CD4-positive, alpha-beta T cell treated with Interleukin-10 for 1 hour (primary cell): ENCODE results near the gene ITPKB.
A peak's percentile ranks its signal among the peaks of the same experiment; 100 is the strongest.
"Not testable (repeated sequence)": the region's sequence is repeated elsewhere in the genome, so short reads cannot be mapped to it uniquely, and the experiment has no call there.

Source experiments
- DNase-seq: peaks from one replicate; pipeline ENCODE4 v3.0.0-alpha.2; 2020

The ITPKB gene

DNA sequence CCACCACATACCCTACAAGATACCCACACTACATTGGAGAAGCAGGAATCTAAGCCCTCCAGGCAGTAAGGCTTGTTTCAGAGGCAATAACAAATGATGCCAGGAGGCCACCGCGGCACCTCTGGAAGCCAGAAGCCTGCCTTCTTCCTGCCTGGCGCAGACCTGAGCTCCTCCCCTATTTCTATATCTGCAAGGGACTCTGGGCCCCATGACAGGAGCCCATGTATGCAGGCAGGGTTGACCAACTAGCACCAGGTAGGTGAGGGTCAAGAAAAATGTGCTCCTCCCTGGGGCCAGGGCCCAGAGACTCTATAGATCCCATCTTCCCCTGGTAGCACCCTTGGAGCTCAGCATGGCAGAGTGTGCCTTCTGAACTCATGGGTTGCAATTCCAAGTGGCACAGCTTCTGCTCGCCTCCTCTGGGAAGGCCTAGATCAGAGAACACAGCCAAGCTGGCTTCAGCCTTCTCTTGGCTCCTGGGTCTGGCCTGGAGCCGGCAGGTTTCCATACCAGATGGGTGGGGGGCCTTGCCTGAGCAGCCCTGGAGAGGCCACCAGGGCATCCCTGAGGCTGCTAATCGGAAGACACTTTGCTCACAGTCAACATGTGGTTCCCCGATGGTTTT lies 105.4 kb downstream of the ITPKB start:
- no peak for DNase-seq

DNA sequence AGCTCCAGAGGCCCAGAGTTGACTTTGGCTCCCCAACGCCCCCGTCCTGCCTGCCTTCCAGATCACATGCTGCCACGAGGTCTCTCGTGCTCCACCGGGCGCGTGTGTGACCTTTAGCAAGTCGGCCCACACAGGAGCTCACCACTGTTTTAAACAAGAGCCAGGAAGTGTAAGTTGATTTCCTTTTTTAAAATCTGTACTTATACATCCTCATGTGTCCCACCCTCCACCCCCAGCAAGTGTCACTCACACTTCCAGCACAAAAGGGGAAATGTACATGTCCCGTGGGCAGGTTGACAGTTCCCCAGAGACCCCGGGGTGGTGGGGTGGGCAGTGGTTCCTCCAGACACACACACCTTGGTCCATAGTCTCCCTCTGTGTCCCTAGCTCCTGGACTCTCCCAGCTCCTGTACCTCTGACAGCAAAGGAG lies 106.1 kb downstream of the ITPKB start:
- no peak for DNase-seq

DNA sequence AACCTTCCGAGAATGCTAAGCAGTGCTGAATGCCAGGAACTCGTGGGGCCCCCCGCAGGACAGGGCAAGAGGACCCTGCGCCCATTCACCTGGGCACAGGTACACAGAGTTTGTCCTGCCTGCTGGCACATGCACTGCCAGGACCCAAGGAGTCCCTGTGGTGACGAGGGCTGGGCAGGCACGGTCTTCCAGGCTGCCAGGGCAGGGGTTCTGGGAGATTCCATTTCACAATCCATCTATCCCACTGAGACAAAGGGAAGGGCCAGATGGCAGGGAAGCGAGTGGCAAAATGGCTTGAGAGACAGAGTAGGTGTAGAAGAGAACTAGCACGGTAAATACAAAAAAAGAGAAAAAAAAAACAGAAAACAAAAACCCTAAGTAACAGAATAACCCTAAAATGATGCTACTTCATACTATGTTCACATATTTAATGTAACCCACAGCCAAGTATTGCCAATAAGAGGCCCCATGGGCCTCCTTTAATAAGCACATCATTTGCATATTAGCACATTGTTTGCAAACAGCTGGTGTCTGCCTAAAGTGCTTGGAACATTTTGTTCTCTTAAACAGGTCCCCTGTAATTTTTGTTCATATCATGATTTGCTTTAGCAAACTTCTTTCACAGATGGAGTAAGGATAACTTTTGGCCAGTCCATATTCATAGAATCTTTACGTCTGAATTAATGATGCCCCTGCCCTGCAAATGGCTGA lies 106.8 kb downstream of the ITPKB start:
- no peak for DNase-seq

DNA sequence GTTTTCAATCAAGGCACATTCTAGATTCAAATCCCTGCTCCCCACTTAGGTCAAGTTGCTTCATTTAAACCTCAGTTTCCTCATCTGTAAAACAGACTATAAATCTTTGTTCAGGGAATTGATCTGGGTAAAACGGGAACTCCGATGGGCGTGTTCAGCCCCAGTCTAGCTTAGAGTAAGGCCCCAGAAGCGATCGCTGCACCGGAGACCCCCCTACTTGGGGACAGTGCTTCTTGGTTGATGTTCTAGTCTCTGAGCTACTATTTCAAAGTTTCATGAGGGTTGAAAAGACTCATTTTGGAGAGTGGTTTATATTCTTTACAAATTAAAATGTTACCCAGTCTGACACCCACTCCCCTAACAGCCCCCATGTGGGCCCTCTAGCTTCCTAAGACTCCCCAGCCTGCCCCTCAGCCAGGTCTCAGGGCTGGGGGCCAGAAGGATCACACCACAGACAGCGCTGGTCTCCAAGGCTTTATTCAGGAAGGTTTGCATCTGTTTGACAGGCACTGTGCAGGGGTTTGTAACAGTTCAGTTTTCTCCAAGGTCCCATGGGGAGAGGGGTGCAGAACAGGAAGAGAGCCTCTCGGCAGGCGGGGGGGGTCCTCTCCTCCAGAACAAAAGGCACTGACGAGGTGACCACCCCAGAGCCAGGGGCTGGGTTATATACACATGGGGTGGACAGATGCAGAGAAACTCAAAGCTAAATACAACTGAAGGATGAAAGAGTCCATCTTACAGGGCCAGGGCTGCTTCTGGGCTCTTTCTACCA lies 107.7 kb downstream of the ITPKB start:
- no peak for DNase-seq

DNA sequence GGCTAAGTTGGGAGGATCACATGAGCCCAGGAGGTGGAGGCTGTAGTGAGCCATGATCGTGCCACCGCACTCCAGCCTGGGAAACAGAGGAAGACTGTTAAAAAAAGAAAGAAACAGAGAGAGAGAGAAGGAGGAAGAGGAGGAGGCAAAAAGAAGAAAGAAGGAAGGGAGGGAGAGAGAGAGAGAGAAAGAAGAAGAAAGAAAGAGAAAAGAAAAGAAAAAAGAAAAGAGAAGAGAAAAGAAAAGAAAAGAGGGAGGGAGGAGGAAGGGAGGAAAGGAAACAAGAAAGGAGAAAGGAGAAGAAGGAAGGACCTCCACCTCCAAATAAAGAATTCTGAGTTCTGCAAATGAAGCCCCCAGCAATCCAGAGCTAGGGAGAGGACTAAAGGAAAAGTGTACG lies 108.5 kb downstream of the ITPKB start:
- DNase-seq, result no peak

DNA sequence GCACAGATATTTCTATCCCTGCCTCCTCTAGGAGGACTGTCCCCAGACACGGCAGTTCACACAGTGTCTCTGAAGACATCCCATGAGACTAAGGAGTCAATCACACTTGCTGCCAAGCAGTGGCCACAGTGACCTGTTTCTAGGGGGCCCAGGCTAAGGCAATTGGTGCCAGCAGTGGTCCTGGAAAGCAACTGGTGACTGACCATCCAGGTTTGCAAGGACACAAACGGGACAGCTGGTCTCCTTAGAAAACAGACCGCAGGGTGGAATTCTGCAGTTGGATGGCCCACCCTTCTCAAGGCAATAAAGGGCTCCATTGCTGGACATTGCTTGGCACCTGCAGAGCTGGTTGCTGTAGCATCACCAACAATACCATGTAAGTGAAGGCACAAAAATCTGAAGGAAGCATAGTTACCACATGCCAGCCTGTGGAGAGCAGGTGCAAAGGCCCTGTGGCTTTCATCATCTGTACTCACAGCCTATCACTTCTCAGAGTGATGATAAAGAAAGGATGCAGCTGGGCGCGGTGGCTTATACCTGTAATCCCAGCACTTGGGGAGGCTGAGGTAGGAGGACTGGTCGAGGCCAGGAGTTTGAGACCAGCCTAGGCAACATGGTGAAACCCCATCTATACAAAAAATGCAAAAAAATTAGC lies 109.1 kb downstream of the ITPKB start:
- DNase-seq, result no peak

DNA sequence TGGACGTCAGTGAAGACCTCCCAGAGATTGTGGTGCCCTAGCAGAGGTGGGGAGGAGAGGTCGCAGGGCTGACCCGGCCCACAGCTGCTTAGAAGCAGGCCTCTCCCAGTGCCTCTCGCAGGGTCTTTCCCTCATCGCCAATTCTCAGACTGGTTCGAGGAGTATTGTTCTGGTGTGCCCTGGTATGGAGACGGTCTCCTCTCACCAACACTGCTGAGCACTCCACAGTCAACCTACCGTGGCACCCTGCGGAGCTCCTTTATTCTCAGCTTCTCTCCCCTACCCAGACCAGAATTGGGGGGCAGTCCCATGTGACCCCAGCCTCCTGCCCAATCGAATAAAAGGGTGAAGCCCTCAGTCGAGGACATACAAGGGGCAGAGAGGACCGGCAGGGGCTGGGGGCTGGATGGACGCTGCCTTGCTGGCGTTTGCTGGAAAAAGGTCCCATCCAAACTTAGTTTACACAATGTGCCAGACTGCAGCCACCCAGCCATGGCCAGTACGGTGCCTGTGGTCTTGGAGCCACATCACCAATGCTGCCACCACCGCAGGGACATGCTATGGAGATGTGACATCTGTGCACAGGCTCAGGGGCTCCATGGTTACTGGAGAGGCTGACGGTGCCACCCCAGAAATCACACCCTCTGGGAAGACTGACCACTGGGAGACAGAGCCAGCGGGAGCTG lies 109.7 kb downstream of the ITPKB start:
- no peak for DNase-seq

DNA sequence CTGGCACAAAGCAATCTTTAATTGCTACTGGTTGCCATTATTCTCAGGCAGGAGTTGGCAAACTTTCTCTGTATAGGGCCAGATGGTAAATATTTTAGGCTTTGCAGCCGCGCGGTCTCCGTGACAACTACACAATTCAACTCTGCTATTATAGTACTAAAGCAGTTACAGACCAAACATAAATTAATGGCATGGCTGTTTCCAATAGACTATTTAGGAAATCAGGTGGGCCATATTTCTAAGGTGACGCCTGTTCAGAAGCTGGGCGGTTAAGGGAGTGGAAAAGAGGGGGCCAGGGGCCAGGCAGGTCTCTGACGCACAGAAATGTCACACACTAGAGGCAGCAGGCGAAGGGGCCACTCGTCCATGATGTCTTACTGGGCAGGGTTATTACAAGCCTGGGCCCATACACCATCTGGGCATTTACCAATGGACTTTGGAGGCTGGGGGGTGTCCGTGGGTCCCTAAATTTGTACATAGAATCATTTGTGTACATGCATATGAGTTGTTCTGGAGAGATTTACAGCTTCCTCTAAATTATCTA lies 110.4 kb downstream of the ITPKB start:
- DNase-seq, result no peak

DNA sequence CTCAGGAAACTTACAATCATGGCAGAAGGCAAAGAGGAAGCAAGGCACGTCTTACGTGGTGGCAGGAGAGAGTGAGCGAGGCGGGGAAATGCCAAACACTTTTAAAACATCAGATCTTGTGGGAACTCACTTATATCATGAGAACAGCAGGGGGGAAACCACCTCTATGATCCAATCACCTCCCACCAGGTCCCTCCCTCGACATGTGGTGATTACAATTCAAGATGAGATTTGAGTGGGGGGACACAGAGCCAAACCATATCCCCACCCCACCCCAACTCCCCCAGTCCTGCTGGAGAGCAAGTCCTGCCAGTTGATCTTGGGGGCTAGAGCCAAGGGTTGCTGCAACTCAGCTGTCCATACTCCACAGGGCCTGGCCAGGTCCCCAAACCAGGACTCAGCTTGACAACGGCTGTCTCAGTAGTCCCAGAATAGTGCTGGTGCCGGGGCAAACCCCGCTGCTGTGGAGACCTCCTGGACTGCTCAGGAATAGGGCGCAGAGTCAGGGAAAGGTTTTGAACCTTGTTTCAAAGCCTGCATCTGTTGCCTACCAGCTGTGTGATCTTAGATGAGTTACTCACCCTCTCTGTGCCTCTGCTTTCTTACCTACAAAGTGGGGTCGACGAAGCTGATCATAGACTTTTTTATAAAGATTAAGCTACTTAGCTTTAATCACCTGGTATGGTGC lies 111.0 kb downstream of the ITPKB start:
- no peak for DNase-seq

DNA sequence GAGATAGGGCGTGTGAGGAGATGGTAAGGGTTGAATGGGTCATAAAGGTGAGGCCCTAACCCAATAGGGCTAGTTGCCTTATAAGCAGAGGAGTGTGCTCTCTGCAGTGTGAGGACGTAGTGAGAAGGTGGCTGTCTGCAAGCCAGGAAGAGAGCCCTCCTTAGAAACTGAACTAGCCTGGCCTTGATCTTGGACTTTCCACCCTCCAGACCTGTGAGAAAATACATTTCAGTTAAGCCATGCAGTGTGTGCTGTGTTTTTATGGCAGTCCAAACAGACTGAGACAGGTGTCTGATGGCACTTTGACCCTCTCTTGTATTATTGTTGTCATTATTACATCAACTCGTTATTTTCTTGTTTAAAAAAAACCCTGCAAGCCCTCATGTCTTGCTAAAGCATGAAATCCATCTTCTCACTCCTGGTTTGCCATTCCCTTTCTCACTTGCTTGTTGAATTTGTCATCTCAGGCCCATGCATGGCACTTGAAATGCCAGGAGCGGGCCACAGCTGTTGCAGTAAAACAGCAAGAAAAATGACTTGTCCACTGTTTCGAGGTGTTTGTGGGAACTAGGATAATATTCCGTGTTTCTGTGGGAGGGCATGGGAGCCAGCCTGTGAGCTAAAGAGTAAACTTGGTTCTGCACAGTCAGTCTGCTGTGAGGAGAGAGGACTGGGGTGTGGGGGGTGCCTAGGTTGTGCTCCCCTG lies 111.9 kb downstream of the ITPKB start:
- DNase-seq, result no peak

DNA sequence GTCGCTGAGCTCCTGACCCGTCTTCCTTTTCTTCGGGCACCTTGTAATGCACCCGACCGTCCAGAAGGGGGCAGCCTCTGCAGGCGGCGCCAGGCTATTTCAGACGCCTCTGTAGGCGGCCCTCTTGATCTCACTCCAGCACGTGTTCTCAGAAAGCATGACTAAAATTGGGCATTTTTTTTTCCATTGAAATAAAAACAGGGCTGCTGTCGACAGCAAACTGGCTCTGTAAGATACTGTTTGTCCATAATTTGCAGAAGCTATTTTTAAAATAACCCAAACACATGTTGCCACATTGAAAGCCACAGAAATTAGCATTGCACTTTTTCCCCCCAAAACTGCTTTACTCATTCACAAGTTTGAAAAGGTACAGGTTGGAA lies 112.5 kb downstream of the ITPKB start:
- DNase-seq, result peak; percentile 80

DNA sequence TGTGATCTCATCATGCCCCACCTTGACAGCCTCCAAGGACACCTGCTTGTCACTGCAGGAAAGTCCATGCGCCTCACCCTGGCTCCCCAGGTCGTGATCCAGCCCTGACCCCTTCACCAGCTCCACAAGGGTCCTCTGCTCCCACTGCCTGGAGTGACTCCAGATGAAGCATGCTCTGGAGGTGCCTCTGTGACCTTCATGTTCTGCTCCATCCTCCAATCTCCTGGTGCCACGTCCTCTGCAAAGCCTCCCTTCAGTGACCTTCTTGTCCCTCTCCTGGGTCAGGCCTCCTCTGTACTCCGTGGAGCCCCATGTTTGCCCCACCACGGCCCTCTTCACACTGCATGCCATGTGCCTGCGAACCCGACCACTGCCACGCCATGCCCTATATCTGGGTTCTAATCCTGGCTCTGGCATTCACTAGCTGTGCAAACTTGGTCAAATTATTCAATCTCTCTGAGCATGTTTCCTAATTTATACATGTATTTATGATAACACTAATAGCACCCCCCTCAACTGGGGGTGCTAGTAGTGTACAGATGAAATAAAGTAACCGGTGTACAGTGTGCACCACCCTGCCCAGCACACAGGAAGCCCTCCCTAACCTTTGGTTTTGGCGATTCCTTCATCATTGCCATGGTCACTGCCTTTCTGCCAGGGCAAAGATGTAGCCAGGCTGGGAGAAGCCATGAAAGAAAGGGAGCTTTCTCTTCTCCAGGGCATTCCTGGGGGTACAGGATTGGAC lies 113.1 kb downstream of the ITPKB start:
- no peak for DNase-seq

DNA sequence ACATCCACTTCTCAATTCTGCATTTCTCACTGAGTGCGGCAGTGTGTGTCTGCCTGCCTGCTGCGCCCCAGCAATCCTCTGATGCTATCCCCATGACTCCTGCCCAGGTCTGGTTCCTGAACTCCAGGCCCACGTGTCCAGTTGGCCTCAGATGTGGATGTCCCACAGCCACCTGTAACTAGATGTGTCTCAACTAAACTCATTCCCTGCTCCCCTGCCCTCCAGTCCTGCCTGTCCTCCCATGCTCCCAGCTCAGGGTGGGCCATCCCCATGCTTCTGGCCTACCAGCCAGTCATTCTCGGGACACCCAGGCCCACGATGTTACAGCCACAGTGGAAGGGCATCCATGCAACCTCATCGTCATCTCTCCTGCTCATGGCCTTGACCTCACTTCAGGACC lies 113.8 kb downstream of the ITPKB start:
- no peak for DNase-seq

DNA sequence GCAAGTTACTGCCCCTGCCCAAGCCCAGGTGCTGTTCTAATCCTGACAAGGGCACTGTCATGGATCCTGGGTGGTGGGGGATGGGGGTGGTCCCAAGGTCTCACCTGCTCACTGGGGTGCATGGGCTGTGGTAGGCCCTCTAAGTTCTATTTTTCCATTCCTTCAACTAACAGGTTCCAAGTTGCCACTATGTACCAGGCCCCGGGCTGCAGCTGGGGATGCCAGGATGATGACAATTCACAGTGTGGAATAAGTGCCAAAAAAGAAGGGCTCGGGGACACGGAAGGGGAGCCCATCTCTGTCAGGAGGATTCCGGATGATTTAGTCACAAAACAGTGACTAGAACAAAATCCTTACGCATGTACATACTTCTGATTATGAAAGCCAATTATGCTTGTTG lies 114.6 kb downstream of the ITPKB start:
- DNase-seq, result no peak

DNA sequence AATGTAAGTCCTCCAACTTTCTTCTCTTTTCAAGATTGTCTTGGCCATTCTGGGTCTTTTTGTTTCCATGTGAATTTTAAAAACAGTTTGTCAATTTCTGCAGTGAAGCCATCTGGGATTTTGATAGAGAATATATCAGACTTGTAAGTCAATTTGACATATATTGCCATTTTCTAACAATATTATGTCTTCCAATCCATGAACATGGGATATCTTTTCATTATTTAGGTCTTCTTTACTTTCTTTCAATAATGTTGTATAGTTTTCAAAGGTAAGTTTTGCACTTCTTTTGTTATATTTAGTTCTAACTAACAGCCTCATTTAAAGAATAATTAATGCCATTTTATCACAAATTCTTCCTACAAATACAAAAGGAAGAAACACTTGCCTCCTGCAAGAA lies 117.1 kb downstream of the ITPKB start:
- no peak for DNase-seq

DNA sequence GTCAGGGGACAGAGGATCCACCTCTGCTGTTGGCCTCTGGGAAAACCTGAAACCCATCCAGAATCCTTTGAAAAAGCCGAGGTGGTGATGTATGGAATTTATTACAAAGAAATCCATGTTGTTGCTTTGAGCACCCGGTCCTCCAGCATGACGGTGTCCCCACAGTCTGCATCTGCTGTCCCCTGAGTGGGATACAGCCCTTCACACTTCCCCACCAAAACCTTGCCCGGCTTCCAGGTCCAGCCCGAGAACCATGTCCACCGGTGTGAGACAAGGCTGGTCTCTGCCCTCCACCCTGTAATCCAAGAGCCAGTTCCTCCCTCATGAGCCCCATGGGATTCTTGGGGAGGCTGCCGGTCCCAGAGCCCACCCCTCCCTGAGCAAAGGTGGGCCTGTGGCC lies 120.1 kb downstream of the ITPKB start:
- DNase-seq, result no peak

DNA sequence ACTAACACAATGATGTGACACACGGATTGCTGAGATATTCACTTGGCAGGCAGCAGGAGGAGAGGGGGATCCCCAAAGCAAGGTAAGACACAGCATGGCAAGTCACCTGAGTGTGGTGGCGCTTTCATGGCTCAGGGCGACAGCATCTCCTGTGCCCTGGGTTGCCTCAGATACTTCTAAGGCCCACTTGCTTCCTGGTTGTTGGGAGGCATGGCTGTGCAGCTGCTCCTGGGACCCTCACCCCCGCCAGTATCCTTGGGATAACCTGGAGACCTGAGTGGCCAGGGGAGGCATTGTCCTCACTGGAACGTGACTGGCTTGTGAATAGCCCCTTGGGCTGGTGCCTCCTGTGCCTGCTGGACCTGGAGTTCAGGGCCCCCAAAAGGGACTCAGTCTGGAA lies 120.7 kb downstream of the ITPKB start:
- DNase-seq, result no peak

DNA sequence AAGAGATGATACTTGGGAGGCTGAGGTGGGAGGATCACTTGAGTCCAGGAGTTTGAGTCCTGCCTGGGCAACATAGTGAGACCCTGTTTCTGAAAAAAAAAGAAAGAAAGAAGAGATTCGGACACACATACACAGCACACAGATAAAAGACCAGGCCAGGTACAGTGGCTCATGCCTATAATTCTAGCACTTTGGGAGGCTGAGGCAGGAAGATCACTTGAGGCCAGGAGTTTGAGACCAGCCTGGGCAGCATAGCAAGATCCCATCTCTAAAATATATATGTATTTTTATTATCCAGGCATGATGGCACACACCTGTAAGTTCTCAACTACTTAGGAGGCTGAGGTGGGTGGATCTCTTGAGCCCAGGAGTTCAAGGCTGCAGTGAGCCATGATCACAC lies 121.4 kb downstream of the ITPKB start:
- not testable (repeated sequence) for DNase-seq

DNA sequence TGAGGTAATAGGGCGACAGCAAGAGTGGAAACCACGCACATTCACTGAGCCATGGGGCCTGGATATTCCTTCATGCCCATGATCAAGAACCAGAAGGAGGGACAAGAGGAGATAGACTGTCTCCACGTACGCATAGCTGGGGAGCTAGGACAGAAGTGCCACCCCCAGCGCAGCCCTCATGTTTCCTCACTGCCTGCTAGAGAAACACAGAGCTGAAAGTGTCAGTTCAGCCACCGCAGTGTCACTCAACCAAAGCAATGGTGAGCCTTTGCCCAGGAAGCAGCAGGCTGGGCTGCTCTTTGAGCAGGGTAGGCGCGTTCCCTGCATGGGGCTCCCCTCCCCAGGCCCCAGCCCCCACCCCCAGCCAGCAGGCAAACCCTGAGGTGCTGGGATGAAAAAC lies 122.0 kb downstream of the ITPKB start:
- no peak for DNase-seq

DNA sequence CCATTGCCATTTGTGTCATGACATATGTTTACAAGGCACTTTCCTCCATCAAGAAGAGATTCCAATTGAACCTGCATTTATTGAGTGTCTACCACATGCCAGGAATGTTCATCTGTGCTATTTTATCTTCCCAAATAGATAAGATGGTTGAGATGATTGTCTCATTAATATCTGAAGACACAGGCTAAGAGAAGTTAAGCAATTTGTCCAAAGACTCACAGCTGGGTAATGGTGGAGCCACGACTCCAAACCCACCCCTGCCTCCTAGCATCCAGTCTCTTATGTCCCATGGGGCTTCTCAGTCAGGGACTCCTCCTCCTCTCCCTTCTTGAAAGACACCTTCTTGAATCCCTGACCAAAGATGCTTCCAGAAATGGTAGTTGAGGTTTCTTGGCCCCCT lies 122.4 kb downstream of the ITPKB start:
- DNase-seq, result no peak

DNA sequence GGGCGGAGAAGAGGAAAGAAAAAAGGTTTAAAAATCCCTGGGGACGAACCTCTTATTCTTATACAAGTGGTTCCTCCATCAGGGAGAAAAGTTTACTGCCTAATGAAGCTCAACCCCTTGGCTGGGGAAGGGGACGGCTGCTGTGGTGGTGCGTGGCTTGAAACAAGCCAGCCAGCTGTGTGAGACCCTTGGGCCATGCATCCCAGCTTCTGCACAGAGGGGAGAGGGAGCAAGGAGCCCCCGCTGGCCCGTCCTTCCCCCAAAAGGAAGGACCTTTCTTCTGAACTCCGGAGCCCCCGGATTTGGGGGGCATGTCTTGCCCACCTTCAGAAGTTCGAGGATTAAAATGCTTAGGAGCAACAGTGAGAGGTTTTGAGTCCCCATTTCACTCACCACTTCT lies 123.2 kb downstream of the ITPKB start:
- no peak for DNase-seq
